HCT116 (cell line): Measurements from ENCODE around the gene NANOGP8.

Source experiments
- ATF3 ChIP-seq: IDR thresholded peaks from 2 replicates; pipeline ENCODE4 v1.6.1; 2012
- EZH2phosphoT487 ChIP-seq: fragments of 200-600 bp; IDR thresholded peaks from 2 replicates; pipeline ENCODE4 v1.6.1; 2018; ENCODE audit warnings: antibody characterized with exemption, borderline replicate concordance
- POLR2A ChIP-seq: IDR thresholded peaks from 2 replicates; pipeline ENCODE4 v1.7.0; 2011; ENCODE audit warnings: borderline replicate concordance; ENCODE audit not compliant: insufficient read depth, insufficient read length; ENCODE audit errors: extremely low read depth
- POLR2AphosphoS5 ChIP-seq: IDR thresholded peaks from 2 replicates; pipeline ENCODE4 v1.6.1; 2011; ENCODE audit warnings: mild to moderate bottlenecking, low read depth, low read length, moderate library complexity
- RAD21 ChIP-seq: IDR thresholded peaks from 2 replicates; pipeline ENCODE4 v1.6.1; 2012; ENCODE audit warnings: low read depth, mild to moderate bottlenecking
- SP1 ChIP-seq: IDR thresholded peaks from 2 replicates; pipeline ENCODE4 v1.6.1; 2012; ENCODE audit warnings: low read depth
- ZBTB33 ChIP-seq: IDR thresholded peaks from 2 replicates; pipeline ENCODE4 v1.6.1; 2011; ENCODE audit warnings: mild to moderate bottlenecking, low read length, moderate library complexity; ENCODE audit not compliant: insufficient replicate concordance; ENCODE audit errors: extremely low read depth
- ZFX ChIP-seq: fragments of 450-650 bp; IDR thresholded peaks from 2 replicates; pipeline ENCODE4 v1.6.1; 2017
- TF ChIP-seq, protein P1 (sequence below), 3 experiments: fragments of 200-600 bp in 1 of 3; sonication (generic) in 1 of 3; IDR thresholded peaks in 2 of 3; conservative IDR thresholded peaks in 1 of 3; 2 replicates each; pipeline ENCODE4 v1.5.1; 2012 to 2017; ENCODE audit warnings: low read depth in 2 of 3, low read length in 2 of 3, antibody characterized with exemption in 1 of 3, borderline replicate concordance in 1 of 3, control low read depth in 1 of 3, mild to moderate bottlenecking in 1 of 3, mixed read lengths in 1 of 3, mixed run types in 1 of 3, moderate library complexity in 1 of 3; ENCODE audit not compliant: insufficient read depth in 1 of 3

DNA sequence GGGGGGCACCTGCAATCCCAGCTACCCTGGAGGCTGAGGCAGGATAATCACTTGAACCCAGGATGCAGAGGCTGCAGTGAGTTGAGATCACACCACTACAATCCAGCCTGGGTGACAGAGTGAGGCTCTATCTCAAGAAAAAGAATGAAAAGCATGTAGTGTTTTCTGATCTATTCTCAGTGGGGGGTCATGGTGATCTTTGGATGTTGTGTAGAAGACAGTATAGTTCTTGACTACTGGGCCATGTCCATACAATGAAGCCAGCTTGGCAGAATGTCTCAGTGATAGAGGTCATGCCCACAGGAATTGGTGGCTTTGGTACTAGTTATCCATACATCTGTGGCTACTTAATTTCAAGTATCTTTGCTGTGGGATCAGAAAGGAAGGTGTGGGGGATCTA lies 26.8 kb upstream of the NANOGP8 start:
- TF ChIP-seq POLR2AphosphoS5, result no peak
- TF ChIP-seq, protein P1, sequence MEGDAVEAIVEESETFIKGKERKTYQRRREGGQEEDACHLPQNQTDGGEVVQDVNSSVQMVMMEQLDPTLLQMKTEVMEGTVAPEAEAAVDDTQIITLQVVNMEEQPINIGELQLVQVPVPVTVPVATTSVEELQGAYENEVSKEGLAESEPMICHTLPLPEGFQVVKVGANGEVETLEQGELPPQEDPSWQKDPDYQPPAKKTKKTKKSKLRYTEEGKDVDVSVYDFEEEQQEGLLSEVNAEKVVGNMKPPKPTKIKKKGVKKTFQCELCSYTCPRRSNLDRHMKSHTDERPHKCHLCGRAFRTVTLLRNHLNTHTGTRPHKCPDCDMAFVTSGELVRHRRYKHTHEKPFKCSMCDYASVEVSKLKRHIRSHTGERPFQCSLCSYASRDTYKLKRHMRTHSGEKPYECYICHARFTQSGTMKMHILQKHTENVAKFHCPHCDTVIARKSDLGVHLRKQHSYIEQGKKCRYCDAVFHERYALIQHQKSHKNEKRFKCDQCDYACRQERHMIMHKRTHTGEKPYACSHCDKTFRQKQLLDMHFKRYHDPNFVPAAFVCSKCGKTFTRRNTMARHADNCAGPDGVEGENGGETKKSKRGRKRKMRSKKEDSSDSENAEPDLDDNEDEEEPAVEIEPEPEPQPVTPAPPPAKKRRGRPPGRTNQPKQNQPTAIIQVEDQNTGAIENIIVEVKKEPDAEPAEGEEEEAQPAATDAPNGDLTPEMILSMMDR (IDR thresholded peaks at IDR 0.05 in 2 of 3, conservative IDR thresholded peaks at IDR 0.05 in 1 of 3; ENCODE audit: borderline replicate concordance in 1 of 3, insufficient read depth in 1 of 3, low read depth in 2 of 3, low read length in 2 of 3), result no peak
- no peak for TF ChIP-seq ZFX
- TF ChIP-seq POLR2A, result no peak
- TF ChIP-seq ZBTB33, result no peak
- no peak for TF ChIP-seq SP1
- no peak for TF ChIP-seq RAD21
- TF ChIP-seq EZH2phosphoT487, result no peak
- TF ChIP-seq ATF3, result no peak
